Lung (tissue), 12 donors: Measurements from ENCODE around the gene CSNK1A1L. TPM values are rescaled to one million over a fixed set of nuclear protein-coding genes. Genes with fewer than 3 reads are reported as not detected.

Experiments
- ATAC-seq: fragments of 200-7000 bp; cut with Tn5 transposase; one replicate; pipeline ENCODE4 v1.9.1; 2020; ENCODE audit warnings: moderate number of reproducible peaks; ENCODE audit not compliant: insufficient read depth, low FRiP score
- DNase-seq, 3 donors: peaks; one replicate each; pipeline ENCODE4 v3.0.0-alpha.2; 2013 to 2017
- H3K27ac ChIP-seq, 2 donors: one replicate each; pipeline ENCODE4 v1.5.1; 2013; ENCODE audit warnings: mild to moderate bottlenecking in 2 of 2, moderate library complexity in 2 of 2, control low read depth in 1 of 2, inconsistent platforms in 1 of 2, low read depth in 1 of 2, low read length in 1 of 2
- H3K27me3 ChIP-seq, 3 donors: one replicate each; pipeline ENCODE4 v1.5.1; 2013; ENCODE audit warnings: low read length in 2 of 3; ENCODE audit not compliant: control insufficient read depth in 3 of 3, insufficient read depth in 3 of 3
- H3K36me3 ChIP-seq, 4 donors: one replicate each; pipeline ENCODE4 v1.5.1; 2013; ENCODE audit warnings: low read length in 4 of 4, mild to moderate bottlenecking in 1 of 4, moderate library complexity in 1 of 4; ENCODE audit not compliant: control insufficient read depth in 4 of 4, insufficient read depth in 4 of 4
- H3K4me1 ChIP-seq, 5 donors: one replicate each; pipeline ENCODE4 v1.5.1; 2013; ENCODE audit warnings: low read length in 5 of 5, mild to moderate bottlenecking in 2 of 5, moderate library complexity in 1 of 5; ENCODE audit not compliant: control insufficient read depth in 5 of 5, insufficient read depth in 5 of 5
- H3K4me3 ChIP-seq: one replicate; pipeline ENCODE4 v1.5.1; 2013; ENCODE audit warnings: mild to moderate bottlenecking, control low read depth, moderate library complexity
- H3K9ac ChIP-seq, 2 donors: one replicate each; pipeline ENCODE4 v1.5.1; 2013; ENCODE audit warnings: low read length in 2 of 2, control low read depth in 1 of 2; ENCODE audit not compliant: insufficient read depth in 1 of 2
- H3K9me3 ChIP-seq, 4 donors: one replicate each; pipeline ENCODE4 v1.5.1; 2013; ENCODE audit warnings: low read length in 3 of 4, mild to moderate bottlenecking in 1 of 4, moderate library complexity in 1 of 4; ENCODE audit not compliant: control insufficient read depth in 4 of 4, insufficient read depth in 3 of 4
- CTCF ChIP-seq: IDR thresholded peaks from 2 replicates; pipeline ENCODE4 v1.5.1; 2012; ENCODE audit warnings: mild to moderate bottlenecking; ENCODE audit errors: control extremely low read depth, extremely low read depth
- WGBS, 2 donors: extraction: QIAGEN DNeasy Blood & Tissue Kit; methylation state at CpG; one replicate each; pipeline ENCODE4 v1.1.7; 2013; 5-methylcytosine and 5-hydroxymethylcytosine counted together
- polyA plus RNA-seq, 2 donors: library from polyadenylated mRNA; stranded (reverse); fragments of 200-250 nt; gene quantifications; one replicate each; pipeline ENCODE4 v1.2.1, GENCODE V29; 2013
- total RNA-seq, 2 donors: library from RNA; depleted of rRNA in 1 of 2; stranded (reverse); fragments of >200 nt in 1 of 2; gene quantifications; one replicate each; pipeline ENCODE4 v1.2.1, GENCODE V29; 2014 to 2021
- donor health status: control.
- donor health status: control.
- donor health status: Bipolar disorder and iron deficiency.
- donor health status: healthy.
- donor health status: DM: yes; HTN: yes; CAD: no.

The CSNK1A1L gene
- total and polyA plus RNA-seq, 4 donors, result not detected

- no peak overlapping the region for H3K4me3 ChIP-seq
- no peaks in the 10 kb centered on the region for H3K27me3 ChIP-seq
- no peak for ATAC-seq
- H3K36me3 ChIP-seq, result no peaks in the 10 kb centered on the region
- no peak overlapping the region for H3K27ac ChIP-seq
- H3K9me3 ChIP-seq, result peaks cover 0 to 2% (median 0%) of the 10 kb centered on the region in 4 donors
- peak in 1 of 3 donors; percentile 14 for DNase-seq
- no peak overlapping the region for H3K9ac ChIP-seq
- 19 to 53% methylated on average over 1 of the region's 1 CpG for WGBS, 2 donors
- peaks cover 0 to 27% (median 7%) of the 10 kb centered on the region in 5 donors for H3K4me1 ChIP-seq
- no peak for TF ChIP-seq CTCF
Observed at GRCh38 chr13:37143911-37144310, 38.4 kb upstream of the CSNK1A1L start.

- no peak for ATAC-seq
- no peak overlapping the region for H3K4me3 ChIP-seq
- DNase-seq, result peak in 1 of 3 donors; percentile 1
- no peak overlapping the region for H3K27ac ChIP-seq
- H3K27me3 ChIP-seq, result no peaks in the 10 kb centered on the region
- peaks cover 0 to 27% (median 7%) of the 10 kb centered on the region in 5 donors for H3K4me1 ChIP-seq
- WGBS, 2 donors, result 96% methylated on average over 1 of the region's 1 CpG
- peaks cover 0 to 2% (median 0%) of the 10 kb centered on the region in 4 donors for H3K9me3 ChIP-seq
- no peak for TF ChIP-seq CTCF
- no peaks in the 10 kb centered on the region for H3K36me3 ChIP-seq
- H3K9ac ChIP-seq, result no peak overlapping the region
Observed at GRCh38 chr13:37142877-37143276, 37.4 kb upstream of the CSNK1A1L start.

- no peaks in the 10 kb centered on the region for H3K9me3 ChIP-seq
- H3K4me1 ChIP-seq, result peaks cover 0 to 27% (median 7%) of the 10 kb centered on the region in 5 donors
- WGBS, 2 donors, result 85 to 88% methylated on average over 1 of the region's 1 CpG
- H3K27ac ChIP-seq, result no peak overlapping the region
- no peak for TF ChIP-seq CTCF
- no peaks in the 10 kb centered on the region for H3K36me3 ChIP-seq
- no peak overlapping the region for H3K4me3 ChIP-seq
- ATAC-seq (no peak), DNase-seq (no peak)
- H3K9ac ChIP-seq, result no peak overlapping the region
- H3K27me3 ChIP-seq, result no peaks in the 10 kb centered on the region
Observed at GRCh38 chr13:37141011-37141410, 35.5 kb upstream of the CSNK1A1L start.

- no peaks in the 10 kb centered on the region for H3K9me3 ChIP-seq
- no peaks in the 10 kb centered on the region for H3K27me3 ChIP-seq
- DNase-seq, result no peak
- H3K36me3 ChIP-seq, result no peaks in the 10 kb centered on the region
- H3K4me3 ChIP-seq, result no peak overlapping the region
- peaks cover 0 to 23% (median 11%) of the 10 kb centered on the region in 5 donors for H3K4me1 ChIP-seq
- H3K9ac ChIP-seq, result no peak overlapping the region
- no peak for ATAC-seq
- TF ChIP-seq CTCF, result no peak
- no peak overlapping the region for H3K27ac ChIP-seq
- WGBS, 2 donors, result 81 to 91% methylated on average over 1 of the region's 1 CpG
Observed at GRCh38 chr13:37139356-37139755, 33.9 kb upstream of the CSNK1A1L start.
